Muscle of leg (tissue), 11 donors: ENCODE results near the gene CARMIL1. TPM values are rescaled to one million over a fixed set of nuclear protein-coding genes. Genes with fewer than 3 reads are reported as not detected.
A peak's percentile ranks its signal among the peaks of the same experiment; 100 is the strongest.

Experiments used
- DNase-seq: peaks from one replicate; pipeline ENCODE4 v3.0.0; 2013
- H3K27ac ChIP-seq: one replicate; pipeline ENCODE4 v1.5.1; 2013; ENCODE audit warnings: mild to moderate bottlenecking, low read length, control low read depth
- H3K27me3 ChIP-seq: one replicate; pipeline ENCODE4 v1.6.1; 2013; ENCODE audit warnings: low read length; ENCODE audit not compliant: control insufficient read depth, insufficient read depth
- H3K36me3 ChIP-seq: one replicate; pipeline ENCODE4 v1.6.1; 2013; ENCODE audit warnings: low read length; ENCODE audit not compliant: control insufficient read depth, insufficient read depth
- H3K4me1 ChIP-seq: one replicate; pipeline ENCODE4 v1.6.1; 2013; ENCODE audit warnings: low read length; ENCODE audit not compliant: control insufficient read depth, insufficient read depth
- H3K4me3 ChIP-seq: one replicate; pipeline ENCODE4 v1.5.1; 2013; ENCODE audit warnings: low read length, control low read depth
- H3K9me3 ChIP-seq: replicated peaks from 2 replicates; pipeline ENCODE4 v1.6.1; 2013; ENCODE audit warnings: low read depth, low read length; ENCODE audit not compliant: control insufficient read depth
- WGBS: methylation state at CpG from one replicate; pipeline ENCODE4 v1.1.5; 2013; ENCODE audit warnings: missing lambda C conversion rate; ENCODE audit not compliant: insufficient coverage; 5-methylcytosine and 5-hydroxymethylcytosine counted together
- polyA plus RNA-seq, 8 donors: library from polyadenylated mRNA; unstranded; fragments of 120-200 nt; gene quantifications; one replicate each; pipeline versions ENCODE4 v1.2.1 to v1.2.3, GENCODE V29; 2013; ENCODE audit warnings: inconsistent platforms in 1 of 8, low replicate concordance in 1 of 8; ENCODE audit not compliant: insufficient read length in 8 of 8, insufficient read depth in 1 of 8
- total RNA-seq: library from RNA; stranded (reverse); fragments of 120-200 nt; gene quantifications from one replicate; pipeline ENCODE4 v1.2.4, GENCODE V29; 2013

The CARMIL1 gene
- total and polyA plus RNA-seq, 9 donors, result 3.1 to 6.4 (median 3.6) TPM

- Histone ChIP-seq H3K4me3 (no peak overlapping the region), H3K27ac (no peak overlapping the region), H3K9me3 (no peaks in the 10 kb centered on the region), H3K36me3 (no peaks in the 10 kb centered on the region), H3K27me3 (no peaks in the 10 kb centered on the region), H3K4me1 (no peaks in the 10 kb centered on the region)
- DNase-seq, result no peak
- no CpG with 5 or more reads among the region's 2 CpGs for WGBS
These were observed 179.3 kb downstream of the CARMIL1 start for GRCh38 chr6:25458485-25458884.

GRCh38 chr6:25462235-25462897, 183.2 kb downstream of the CARMIL1 start:
- Histone ChIP-seq H3K27ac (no peak overlapping the region), H3K4me3 (no peak overlapping the region), H3K36me3 (no peaks in the 10 kb centered on the region), H3K4me1 (no peaks in the 10 kb centered on the region), H3K9me3 (no peaks in the 10 kb centered on the region), H3K27me3 (no peaks in the 10 kb centered on the region)
- WGBS, result no CpG with 5 or more reads among the region's 7 CpGs
- DNase-seq, result no peak

GRCh38 chr6:25463441-25463840, 184.3 kb downstream of the CARMIL1 start:
- WGBS, result no CpG with 5 or more reads among the region's 4 CpGs

GRCh38 chr6:25464225-25464624, 185.1 kb downstream of the CARMIL1 start:
- no peak overlapping the region for H3K27ac ChIP-seq
- WGBS, result no CpG with 5 or more reads among the region's 1 CpG

More at GRCh38 chr6:25463441-25463840, 184.3 kb downstream of the CARMIL1 start:
- no peak for DNase-seq
- no peaks in the 10 kb centered on the region for H3K36me3 ChIP-seq
- no peaks in the 10 kb centered on the region for H3K27me3 ChIP-seq
- H3K27ac ChIP-seq, result no peak overlapping the region
- no peaks in the 10 kb centered on the region for H3K9me3 ChIP-seq
- no peaks in the 10 kb centered on the region for H3K4me1 ChIP-seq
- no peak overlapping the region for H3K4me3 ChIP-seq

GRCh38 chr6:25465941-25466340, 186.8 kb downstream of the CARMIL1 start:
- Histone ChIP-seq H3K4me3 (no peak overlapping the region), H3K36me3 (no peaks in the 10 kb centered on the region), H3K27me3 (no peaks in the 10 kb centered on the region), H3K4me1 (no peaks in the 10 kb centered on the region), H3K9me3 (no peaks in the 10 kb centered on the region), H3K27ac (peak overlapping the region; percentile 60)
- no CpG with 5 or more reads among the region's 2 CpGs for WGBS
- peak; percentile 89 for DNase-seq

More at GRCh38 chr6:25464225-25464624, 185.1 kb downstream of the CARMIL1 start:
- H3K9me3 ChIP-seq, result no peaks in the 10 kb centered on the region
- no peaks in the 10 kb centered on the region for H3K36me3 ChIP-seq
- no peak overlapping the region for H3K4me3 ChIP-seq
- no peak for DNase-seq
- no peaks in the 10 kb centered on the region for H3K27me3 ChIP-seq
- H3K4me1 ChIP-seq, result no peaks in the 10 kb centered on the region

GRCh38 chr6:25468881-25469280, 189.7 kb downstream of the CARMIL1 start:
- Histone ChIP-seq H3K27ac (no peak overlapping the region), H3K4me1 (no peaks in the 10 kb centered on the region), H3K27me3 (no peaks in the 10 kb centered on the region), H3K36me3 (no peaks in the 10 kb centered on the region), H3K4me3 (no peak overlapping the region), H3K9me3 (no peaks in the 10 kb centered on the region)
- no CpG with 5 or more reads among the region's 2 CpGs for WGBS
- no peak for DNase-seq

- no peaks in the 10 kb centered on the region for H3K9me3 ChIP-seq
- no peaks in the 10 kb centered on the region for H3K27me3 ChIP-seq
- H3K4me3 ChIP-seq, result no peak overlapping the region
- DNase-seq, result no peak
- no peaks in the 10 kb centered on the region for H3K4me1 ChIP-seq
- H3K27ac ChIP-seq, result no peak overlapping the region
- no peaks in the 10 kb centered on the region for H3K36me3 ChIP-seq
These were observed 190.7 kb downstream of the CARMIL1 start for GRCh38 chr6:25469797-25470388.

GRCh38 chr6:25472306-25472705, 193.1 kb downstream of the CARMIL1 start:
- no peaks in the 10 kb centered on the region for H3K9me3 ChIP-seq
- WGBS, result no CpG with 5 or more reads among the region's 3 CpGs
- no peaks in the 10 kb centered on the region for H3K36me3 ChIP-seq
- DNase-seq, result no peak
- H3K27ac ChIP-seq, result no peak overlapping the region
- H3K4me1 ChIP-seq, result no peaks in the 10 kb centered on the region
- H3K27me3 ChIP-seq, result no peaks in the 10 kb centered on the region
- no peak overlapping the region for H3K4me3 ChIP-seq

GRCh38 chr6:25472906-25473305, 193.7 kb downstream of the CARMIL1 start:
- Histone ChIP-seq H3K9me3 (no peaks in the 10 kb centered on the region), H3K4me3 (no peak overlapping the region), H3K27ac (no peak overlapping the region), H3K27me3 (no peaks in the 10 kb centered on the region), H3K36me3 (no peaks in the 10 kb centered on the region), H3K4me1 (no peaks in the 10 kb centered on the region)
- no peak for DNase-seq
- WGBS, result no CpG with 5 or more reads among the region's 3 CpGs

GRCh38 chr6:25473447-25473846, 194.3 kb downstream of the CARMIL1 start:
- Histone ChIP-seq H3K36me3 (no peaks in the 10 kb centered on the region), H3K9me3 (no peaks in the 10 kb centered on the region), H3K27me3 (no peaks in the 10 kb centered on the region), H3K4me3 (no peak overlapping the region), H3K27ac (no peak overlapping the region), H3K4me1 (no peaks in the 10 kb centered on the region)
- no peak for DNase-seq
- WGBS, result no CpG with 5 or more reads among the region's 3 CpGs
